Sigmoid colon (tissue), 3 donors: Measurements from ENCODE around the gene VDR.
A peak's percentile ranks its signal among the peaks of the same experiment; 100 is the strongest.

ENCODE experiments used
- POLR2A ChIP-seq, 2 donors: fragments of 450-650 bp; IDR thresholded peaks; one replicate each; pipeline ENCODE4 v1.6.1; 2016; ENCODE audit warnings: antibody characterized with exemption in 2 of 2, mild to moderate bottlenecking in 2 of 2, moderate library complexity in 2 of 2
- TF ChIP-seq, protein P1 (sequence below), 4 experiments: fragments of 450-650 bp in 3 of 4; fragments of 200-600 bp in 1 of 4; IDR thresholded peaks; one replicate each; pipeline ENCODE4 v1.5.1; 2016 to 2019; ENCODE audit warnings: antibody characterized with exemption in 4 of 4, mild to moderate bottlenecking in 3 of 4, moderate library complexity in 2 of 4

DNA sequence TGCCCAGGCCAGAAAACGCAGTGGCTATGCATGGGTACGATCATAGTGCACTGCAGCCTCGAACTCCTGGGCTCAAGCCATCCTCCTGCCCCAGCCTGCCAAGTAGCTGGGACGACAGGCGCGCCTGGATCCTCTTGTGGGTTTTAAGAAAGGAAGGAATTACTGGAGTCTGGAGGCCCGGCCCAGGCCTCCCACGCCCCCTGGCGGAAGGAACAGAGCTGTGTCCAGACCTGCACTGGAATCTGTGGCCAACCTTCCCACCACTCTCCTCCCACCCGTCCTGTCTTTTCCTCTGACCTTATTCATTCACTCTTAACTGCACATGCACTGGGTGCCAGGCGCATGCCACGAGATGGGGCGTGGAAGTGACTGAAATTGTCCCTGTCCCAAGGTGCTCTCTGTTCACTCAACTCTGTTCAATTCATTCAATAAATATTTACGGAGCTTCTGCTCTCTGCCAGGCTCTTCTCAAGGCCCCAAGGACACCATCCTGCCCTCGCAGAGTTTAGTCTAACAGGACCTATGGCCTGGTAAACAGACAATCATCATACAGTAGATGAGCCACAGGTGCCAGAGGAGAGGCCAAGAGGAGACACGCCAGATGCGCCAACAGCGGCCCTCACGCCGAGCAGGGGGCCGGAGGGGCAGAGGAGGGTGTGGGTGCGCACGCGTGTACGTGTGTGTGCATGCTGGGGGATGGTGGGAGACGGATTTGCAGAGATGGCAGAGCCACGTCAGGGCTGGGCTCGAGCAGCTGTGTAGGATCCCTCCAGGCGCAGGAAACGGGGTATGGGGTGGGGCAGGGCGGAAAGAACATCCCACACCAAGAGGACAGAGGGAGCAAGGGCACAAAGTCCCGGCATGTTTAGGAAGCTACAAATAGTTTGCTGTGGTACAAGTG is 44.9 kb upstream of the VDR start:
- no peak for TF ChIP-seq POLR2A (IDR thresholded peaks at IDR 0.05)
- TF ChIP-seq, protein P1, sequence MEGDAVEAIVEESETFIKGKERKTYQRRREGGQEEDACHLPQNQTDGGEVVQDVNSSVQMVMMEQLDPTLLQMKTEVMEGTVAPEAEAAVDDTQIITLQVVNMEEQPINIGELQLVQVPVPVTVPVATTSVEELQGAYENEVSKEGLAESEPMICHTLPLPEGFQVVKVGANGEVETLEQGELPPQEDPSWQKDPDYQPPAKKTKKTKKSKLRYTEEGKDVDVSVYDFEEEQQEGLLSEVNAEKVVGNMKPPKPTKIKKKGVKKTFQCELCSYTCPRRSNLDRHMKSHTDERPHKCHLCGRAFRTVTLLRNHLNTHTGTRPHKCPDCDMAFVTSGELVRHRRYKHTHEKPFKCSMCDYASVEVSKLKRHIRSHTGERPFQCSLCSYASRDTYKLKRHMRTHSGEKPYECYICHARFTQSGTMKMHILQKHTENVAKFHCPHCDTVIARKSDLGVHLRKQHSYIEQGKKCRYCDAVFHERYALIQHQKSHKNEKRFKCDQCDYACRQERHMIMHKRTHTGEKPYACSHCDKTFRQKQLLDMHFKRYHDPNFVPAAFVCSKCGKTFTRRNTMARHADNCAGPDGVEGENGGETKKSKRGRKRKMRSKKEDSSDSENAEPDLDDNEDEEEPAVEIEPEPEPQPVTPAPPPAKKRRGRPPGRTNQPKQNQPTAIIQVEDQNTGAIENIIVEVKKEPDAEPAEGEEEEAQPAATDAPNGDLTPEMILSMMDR (IDR thresholded peaks at IDR 0.05) = peak; percentile 34 to 82 (median 71)
